WI38 (cell line): ENCODE measurements around the gene FHAD1.
A peak's percentile ranks its signal among the peaks of the same experiment; 100 is the strongest.

Experiments
- H3K4me3 ChIP-seq: 2 replicates; pipeline ENCODE4 v1.5.1; 2011; ENCODE audit warnings: low read depth, mild to moderate bottlenecking, control low read depth, low read length
- TF ChIP-seq, protein P1 (sequence below): IDR thresholded peaks from 2 replicates; pipeline ENCODE4 v1.5.1; 2012; ENCODE audit warnings: low read depth, mild to moderate bottlenecking, control low read depth, low read length

Gene FHAD1

DNA sequence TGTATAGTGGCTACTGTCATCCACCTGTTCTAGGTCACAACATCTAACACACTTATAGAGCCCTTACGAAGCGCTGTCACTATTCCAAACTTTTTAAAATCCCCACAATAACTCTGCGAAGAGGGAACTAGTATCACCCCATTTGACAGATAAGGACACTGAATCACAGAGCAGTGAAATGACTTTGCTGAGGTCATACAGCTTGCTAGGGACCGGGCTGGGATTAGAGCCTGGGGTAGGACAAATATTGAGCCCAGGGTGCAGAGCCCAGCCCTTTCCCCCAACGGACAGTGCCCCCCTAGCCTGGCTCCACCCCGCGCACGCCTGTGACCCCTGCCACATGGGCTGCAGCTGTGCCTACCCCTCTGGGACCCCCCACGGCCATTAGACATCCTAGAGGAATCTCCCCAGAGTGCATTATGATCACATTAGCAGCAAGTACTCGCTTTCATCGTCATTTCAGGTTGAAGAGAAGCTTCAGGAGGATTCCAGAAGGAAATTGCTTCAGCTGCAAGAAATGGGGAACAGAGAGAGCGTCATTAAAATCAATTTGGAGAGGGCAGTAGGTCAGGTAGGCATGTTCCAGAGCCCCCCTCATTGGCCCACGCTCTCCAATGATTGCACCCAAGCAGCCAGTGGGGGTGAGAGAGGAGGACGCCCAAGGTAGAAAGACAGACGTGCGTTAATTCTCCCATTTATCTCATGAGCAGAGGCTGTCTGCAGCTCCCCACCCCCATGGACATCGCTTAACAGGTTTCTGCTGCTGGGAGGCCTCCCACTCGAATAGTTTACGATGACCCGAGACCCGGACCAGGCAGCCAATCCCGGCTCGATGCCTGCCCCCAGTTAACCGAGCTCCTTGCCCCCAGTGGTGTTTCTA, 77.2 kb downstream of the FHAD1 start:
- TF ChIP-seq, protein P1, sequence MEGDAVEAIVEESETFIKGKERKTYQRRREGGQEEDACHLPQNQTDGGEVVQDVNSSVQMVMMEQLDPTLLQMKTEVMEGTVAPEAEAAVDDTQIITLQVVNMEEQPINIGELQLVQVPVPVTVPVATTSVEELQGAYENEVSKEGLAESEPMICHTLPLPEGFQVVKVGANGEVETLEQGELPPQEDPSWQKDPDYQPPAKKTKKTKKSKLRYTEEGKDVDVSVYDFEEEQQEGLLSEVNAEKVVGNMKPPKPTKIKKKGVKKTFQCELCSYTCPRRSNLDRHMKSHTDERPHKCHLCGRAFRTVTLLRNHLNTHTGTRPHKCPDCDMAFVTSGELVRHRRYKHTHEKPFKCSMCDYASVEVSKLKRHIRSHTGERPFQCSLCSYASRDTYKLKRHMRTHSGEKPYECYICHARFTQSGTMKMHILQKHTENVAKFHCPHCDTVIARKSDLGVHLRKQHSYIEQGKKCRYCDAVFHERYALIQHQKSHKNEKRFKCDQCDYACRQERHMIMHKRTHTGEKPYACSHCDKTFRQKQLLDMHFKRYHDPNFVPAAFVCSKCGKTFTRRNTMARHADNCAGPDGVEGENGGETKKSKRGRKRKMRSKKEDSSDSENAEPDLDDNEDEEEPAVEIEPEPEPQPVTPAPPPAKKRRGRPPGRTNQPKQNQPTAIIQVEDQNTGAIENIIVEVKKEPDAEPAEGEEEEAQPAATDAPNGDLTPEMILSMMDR = no peak
- H3K4me3 ChIP-seq = no peak overlapping the region

DNA sequence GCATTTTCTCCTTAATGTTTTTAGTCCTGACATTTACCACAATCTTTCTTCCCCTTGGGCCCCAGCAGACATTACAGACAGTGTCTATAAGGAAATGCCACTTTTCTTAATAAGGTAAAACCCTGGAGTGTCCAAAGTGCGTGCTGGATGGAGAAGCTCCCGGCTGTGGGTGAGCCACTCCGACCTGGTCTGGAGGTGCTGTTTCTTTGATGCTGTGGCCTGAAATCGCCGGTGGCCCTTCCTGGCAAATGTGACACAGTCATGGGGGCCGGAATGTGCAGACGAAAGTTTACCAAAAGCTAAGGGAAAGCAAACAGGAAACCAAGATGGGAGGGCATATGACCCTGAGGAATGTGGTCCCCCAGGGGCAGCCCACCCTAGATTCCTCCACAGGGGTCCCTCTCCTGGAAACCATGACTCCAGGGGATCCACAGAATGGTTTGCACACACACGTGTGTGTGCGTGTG, 77.9 kb downstream of the FHAD1 start:
- TF ChIP-seq, protein P1 = no peak
- H3K4me3 ChIP-seq = no peak overlapping the region

DNA sequence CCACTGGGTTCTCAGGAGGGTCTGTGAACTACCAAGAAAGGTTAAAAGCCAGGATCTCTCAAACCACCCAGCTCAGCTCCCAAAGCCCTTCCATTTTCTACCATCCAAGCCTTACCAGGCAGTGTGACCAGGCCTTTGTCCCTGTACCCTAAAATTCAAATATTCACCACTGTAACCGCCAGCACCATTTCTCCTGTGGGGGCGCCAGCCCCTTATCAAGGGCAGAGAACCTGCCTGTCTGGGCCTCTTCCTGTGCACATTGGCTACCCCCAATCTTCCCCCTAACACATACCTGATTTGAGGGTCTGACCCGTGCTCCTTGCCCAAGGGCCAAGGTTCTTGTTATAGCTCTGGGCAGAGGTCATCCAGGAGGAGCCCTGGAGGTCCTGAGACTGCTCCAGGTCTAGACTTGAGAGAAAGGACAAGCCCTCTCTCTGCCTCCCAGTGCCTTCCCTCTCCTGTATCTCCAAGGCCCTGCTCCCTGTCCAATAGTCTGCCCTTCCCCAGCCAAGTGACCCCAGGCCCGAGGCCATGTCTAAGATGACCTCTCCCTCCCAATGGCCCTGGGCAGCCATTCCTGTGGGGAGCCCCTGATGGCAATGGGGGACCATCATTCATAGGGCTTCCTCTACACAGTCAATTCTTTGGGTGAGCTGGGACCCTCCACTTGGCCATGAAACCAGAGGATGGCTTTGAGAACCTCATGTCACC, 78.5 kb downstream of the FHAD1 start:
- TF ChIP-seq, protein P1 = no peak
- no peak overlapping the region for H3K4me3 ChIP-seq

DNA sequence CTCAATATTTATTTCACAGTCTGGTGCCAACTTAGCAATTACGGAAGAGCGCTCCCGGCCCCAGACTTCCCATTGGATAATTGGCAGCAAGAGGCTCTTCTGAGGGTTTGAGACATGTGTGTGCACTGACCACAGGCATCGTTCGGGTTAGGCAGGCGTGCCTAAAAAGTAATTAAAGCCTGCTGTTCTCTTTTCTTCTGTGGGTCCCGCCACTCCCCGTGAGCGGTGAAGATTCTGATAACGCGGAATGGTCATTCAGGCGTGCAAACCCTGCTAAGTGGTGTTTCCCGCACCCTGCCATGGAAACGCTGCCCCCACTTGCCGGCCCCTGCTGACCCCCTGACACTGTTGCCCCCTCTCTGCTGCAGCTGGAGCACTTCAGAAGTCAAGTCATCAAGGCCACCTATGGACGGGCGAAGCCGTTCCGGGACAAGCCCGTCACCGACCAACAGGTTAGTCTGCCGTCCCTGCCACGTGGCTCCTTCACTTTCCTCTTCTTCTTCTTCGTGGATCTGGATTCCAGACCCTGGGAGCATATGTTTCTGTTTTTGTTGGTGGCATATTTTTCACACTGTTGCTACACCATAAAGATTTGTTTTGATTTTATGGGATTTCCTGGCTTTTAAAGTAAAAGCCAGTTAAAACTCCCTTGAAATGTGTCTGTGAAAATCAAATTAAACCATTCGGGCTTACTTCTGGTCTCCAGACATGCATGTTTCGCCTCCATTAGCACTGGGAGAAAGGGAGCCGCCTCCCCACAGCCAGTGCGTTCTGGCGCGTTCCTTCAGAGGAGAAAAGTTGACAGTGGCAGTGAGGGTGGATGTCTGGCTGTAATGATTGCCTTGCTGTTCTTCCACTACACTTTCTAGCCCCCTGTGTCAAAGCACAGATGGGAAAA, 79.9 kb downstream of the FHAD1 start:
- H3K4me3 ChIP-seq = no peak overlapping the region
- TF ChIP-seq, protein P1 = no peak

DNA sequence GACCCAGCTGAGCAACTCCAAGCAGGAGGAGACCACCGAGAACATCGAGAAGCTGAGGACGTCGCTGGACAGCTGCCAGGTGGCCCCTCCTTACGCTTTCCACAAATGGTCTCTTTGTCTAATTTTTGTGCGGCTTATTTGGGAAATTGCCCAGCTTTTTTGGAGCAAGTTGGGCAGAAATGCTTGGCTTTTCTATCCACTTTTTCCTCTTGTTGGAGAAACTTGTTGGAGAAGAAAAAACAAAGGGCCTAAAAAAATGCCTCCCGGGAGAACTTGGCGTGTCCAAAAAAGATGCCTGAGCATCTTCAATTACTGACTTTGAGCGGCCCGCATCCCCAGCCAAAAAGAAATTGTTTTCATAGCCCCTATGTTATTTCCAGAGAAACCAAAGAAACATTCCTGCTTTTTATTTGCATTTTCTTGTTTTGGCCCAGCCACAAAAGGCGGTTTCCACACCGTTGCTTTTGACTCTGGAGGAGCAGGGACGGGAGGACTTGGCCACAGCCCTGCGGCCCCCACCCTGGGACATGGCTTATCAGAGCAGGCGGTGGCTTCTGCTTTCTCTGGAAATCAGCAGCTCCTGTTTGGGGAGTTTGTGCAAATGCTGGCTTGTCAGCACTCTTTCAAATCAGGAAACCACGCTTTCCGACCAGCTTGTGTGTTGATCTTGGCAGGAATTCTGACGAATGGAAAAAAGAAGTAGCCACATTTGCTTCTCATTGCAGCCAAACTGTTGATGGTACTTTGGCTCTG, 81.5 kb downstream of the FHAD1 start:
- no peak overlapping the region for H3K4me3 ChIP-seq
- TF ChIP-seq, protein P1 = no peak

DNA sequence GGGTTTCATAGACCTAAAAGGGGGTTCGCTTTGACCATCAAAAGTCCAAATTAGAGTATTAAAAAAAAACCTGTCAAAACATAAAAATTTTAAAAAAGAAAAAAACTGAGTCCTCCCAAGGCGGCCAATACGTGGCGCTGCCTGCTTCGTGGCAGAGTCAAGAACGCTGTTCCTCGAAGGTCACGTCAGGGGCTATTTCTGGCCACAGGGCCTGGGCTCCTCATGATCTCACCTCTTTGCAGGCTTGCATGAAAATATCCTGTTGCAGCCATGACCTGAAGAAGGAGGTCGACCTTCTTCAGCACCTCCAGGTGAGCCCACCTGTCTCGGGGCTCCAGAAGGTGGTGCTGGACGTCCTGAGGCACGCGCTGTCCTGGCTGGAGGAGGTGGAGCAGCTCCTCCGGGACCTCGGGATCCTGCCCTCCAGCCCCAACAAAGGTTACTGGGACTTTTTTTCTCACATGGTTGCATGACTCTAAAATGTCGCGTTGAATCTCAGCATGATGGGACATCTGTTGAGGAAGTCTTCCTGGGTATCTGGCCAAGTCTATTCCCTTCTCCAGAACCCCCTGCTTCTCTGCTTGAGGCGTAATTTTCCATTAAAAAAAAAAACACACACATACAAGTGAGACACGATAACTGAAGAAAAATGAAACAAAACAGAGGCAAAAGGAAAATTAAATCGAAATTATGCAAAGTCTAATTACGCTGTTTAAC, 82.2 kb downstream of the FHAD1 start:
- TF ChIP-seq, protein P1 = peak; percentile 34; the same call in 1 of the 2 replicates
- H3K4me3 ChIP-seq = no peak overlapping the region
